GM21515 (cell line): ENCODE data around the gene HOMER2.
"Not testable (repeated sequence)": the region's sequence is repeated elsewhere in the genome, so short reads cannot be mapped to it uniquely, and the experiment has no call there.

Experiments
- ATAC-seq: cut with Tn5 transposase; IDR thresholded peaks from one replicate; pipeline ENCODE4 v1.9.1; 2021; ENCODE audit not compliant: unreplicated experiment

HOMER2 gene

GRCh38 chr15:82900511-82901060 lies 51.9 kb downstream of the HOMER2 start:
- no peak for ATAC-seq

DNA sequence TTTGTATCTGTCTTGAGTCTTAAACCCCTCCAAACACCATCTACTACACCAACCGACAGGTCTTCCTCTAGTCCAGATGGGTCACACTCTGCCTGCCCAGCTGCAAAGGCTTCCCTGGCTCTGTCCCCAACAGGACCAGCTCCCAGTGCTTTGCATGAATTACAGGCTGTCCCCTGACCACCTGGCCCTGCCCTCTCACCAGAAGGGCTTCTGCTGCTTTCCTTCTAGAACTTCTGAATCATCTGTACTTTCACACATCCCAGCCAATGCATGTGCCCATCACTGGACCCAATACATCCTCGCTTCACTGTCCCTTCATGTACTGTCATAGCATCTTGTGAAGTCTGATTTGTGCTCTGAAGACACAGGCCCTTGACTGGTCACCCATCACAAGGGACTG lies 53.6 kb downstream of the HOMER2 start:
- ATAC-seq: no peak

- ATAC-seq: no peak
Observed at GRCh38 chr15:82895983-82896382, 56.5 kb downstream of the HOMER2 start.

- ATAC-seq: no peak
Observed at GRCh38 chr15:82894971-82895520, 57.5 kb downstream of the HOMER2 start.

DNA sequence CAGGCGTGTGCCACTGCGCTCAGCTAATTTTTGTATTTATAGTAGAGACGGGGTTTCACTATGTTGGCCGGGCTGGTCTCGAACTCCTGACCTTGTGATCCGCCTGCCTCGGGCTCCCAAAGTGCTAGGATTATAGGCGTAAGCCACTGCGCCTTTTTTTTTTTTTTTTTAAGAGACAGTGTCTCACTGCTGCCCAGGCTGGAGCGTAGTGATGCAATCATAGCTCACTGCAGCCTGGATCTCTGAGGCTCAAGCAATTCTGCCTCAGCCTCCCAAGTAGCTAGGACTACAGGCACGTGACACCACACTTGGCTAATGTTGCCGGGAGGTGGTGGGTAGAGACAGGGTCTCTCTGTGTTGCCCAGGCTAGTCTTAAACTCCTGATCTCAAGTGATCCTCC lies 59.0 kb downstream of the HOMER2 start:
- ATAC-seq: not testable (repeated sequence)

DNA sequence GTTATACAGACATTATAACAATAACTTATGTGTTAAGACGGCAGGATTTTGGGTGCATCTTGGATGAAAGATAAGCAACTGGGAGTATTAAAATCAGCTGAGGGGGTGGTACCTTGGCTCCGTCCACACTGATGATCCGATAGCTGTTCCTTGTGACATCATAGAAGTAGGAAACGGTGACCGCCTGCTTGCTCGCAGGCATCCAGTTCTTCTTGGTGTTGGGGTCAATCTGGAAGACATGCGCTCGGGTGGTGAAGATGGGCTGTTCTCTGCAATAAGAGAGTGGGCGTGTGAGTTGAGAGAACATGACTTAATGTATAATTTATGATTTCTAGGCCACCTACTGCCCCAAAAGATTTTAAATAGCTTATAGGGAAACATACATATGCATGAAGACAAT lies 59.9 kb downstream of the HOMER2 start:
- no peak for ATAC-seq

DNA sequence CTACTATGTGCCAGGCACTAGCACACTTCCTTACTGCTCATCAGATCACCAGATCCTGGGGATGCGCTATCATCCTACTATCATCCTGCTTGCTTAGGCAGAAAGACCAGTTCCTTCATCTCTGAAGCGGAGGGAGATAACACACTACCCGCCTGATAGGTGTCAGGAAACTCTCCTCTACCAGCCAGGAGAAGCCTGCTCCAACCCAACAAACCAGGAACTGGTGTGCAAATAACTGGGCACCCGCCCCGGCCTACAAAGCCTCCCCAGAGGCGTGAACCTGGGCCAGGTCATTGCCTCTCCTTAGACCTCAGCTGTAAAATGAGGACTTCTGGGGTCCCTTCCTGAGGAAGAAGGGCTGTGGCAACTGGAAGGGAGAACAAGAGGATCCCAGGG lies 61.5 kb downstream of the HOMER2 start:
- ATAC-seq: no peak

GRCh38 chr15:82890338-82890994 lies 62.1 kb downstream of the HOMER2 start:
- no peak for ATAC-seq

- ATAC-seq: no peak
Observed at GRCh38 chr15:82882273-82882928, 70.1 kb downstream of the HOMER2 start.

DNA sequence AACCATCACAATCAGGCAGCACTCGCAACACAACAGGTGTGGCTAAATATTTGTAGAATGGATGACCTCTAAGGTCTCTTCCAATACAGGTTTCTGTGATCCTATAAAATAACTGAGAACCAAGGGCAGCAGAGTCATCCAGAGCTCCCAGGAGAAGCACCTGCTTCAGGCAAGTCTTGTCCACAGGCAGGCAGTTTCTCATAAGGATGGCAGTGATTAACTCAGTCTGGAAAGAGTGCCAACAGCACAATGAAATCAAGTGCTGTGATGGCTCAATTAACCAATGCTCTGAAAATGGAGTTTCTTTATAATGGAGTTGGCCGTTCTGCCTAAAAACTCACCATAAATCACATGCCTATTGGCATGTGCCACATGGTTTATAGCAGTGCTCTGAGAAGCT lies 70.8 kb downstream of the HOMER2 start:
- ATAC-seq: no peak

DNA sequence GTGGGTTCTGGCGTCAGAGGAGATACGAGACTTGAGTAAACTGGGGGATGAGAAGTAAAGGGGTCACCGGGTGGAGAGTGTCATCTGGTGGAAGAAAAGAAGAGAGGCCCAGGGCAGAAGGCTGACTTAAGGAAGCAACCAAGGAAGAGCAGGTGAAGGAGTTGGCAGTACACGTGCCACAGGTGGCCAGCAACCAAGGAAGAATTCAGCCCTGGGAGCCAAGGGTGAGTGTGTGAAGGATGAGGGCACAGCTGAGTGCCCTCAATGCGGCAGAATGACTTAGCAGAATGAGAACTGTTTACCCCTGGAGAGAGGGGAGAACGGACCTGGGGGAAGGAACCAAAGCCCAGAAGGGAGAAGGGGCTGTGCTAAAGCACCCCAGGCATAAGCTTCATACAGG lies 71.8 kb downstream of the HOMER2 start:
- ATAC-seq: no peak

DNA sequence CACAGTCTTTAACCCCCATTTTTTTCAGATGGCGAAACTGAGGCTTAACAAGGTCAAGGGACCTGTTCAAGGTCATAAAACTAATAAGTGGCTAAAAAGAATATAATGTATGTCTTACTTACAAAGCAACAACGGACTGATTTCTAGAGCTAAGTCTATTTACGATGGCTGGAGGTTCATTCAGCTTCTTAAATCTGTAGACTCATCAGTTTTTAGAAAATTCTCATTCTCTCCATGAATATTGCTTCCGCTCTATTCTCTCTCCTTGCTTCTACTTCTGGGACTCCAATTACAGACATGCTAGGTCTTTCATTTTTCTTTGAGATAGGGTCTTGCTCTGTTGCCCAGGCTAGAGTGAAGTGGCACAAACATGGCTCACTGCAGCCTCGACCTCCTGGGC lies 74.2 kb downstream of the HOMER2 start:
- no peak for ATAC-seq

- no peak for ATAC-seq
Observed at GRCh38 chr15:82877825-82878224, 74.7 kb downstream of the HOMER2 start.

- no peak for ATAC-seq
Observed at GRCh38 chr15:82875411-82876003, 77.0 kb downstream of the HOMER2 start.

DNA sequence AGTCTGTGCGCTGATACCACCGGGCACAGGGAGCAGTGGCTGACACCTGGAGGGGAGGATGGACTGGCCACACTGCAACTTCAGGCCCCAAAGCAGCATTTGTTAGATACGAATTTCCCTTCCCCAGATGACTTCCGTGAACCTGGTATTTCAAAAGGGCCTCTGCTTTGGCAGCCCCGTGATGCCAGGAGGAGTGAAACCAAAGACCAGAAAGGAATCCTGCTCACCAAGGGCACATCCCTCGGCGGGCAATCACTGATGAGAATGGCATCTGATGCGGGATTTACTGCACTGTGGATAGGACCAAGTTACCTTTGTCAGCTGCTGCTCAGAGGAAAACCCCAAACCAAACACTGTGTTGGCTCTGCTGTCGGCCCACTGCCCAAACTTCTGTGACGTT lies 77.6 kb downstream of the HOMER2 start:
- no peak for ATAC-seq

- ATAC-seq: no peak
Observed at GRCh38 chr15:82874267-82874666, 78.3 kb downstream of the HOMER2 start.

DNA sequence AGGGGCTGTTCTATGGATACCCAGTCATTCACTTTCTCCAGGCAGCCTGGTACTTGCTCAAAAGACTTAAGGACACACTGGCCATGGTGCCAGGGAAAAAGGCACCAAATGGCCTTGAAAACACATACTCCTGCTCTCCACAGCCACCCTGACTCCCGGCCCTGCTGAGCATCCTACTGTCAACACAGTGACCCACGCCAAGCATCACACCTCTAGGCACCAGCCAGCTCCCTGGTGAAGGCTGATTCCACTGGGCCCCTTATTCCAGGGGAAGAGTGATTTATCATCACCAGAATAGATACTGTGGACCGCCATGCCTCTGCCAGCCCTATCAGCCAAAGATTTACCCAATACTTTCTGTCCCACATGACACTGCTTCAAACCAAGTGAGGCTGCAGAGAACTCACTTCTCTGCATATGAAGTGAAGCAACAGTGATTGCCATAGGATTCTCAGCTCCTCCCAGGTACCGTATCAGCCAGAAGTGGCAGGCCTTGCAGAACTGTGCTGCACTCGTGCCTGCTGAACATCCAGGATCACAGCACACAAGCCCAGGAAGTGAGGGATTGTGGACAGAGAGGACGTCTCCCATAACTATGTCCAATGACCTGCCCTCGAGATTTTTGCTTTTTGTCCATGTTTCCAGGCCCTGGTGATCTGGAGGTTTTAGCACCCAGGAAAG lies 79.4 kb downstream of the HOMER2 start:
- ATAC-seq: no peak

DNA sequence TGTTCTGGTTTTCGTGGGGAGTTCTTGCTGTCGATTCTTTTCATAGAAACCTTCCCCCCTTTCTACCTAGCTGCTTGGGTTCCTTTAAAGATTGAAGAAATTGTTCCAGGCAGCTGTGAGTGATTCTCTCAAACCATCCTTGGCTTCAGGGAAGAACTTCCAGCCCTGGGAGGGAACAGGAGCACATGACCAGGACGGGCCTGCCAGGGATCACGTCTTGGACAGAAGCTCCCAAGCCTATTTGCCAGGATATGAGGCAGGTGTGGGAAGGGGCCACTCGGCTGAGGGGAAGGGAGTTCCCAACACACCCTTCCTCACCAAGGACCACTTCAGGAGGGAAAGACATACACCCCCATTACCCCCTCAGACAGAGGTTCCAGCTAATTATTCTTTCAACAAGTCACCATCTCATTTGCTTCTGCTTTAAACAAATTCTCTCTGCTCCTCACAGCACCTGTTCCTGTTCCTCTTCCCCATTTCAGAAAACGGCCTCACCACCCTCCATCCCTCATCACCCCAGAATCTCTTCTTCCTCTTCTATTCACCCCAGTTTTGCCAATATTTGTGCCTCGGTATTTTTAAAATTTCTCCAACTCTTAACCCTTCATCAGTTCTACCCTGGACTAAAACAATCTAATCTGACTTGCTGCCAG lies 80.6 kb downstream of the HOMER2 start:
- no peak for ATAC-seq

DNA sequence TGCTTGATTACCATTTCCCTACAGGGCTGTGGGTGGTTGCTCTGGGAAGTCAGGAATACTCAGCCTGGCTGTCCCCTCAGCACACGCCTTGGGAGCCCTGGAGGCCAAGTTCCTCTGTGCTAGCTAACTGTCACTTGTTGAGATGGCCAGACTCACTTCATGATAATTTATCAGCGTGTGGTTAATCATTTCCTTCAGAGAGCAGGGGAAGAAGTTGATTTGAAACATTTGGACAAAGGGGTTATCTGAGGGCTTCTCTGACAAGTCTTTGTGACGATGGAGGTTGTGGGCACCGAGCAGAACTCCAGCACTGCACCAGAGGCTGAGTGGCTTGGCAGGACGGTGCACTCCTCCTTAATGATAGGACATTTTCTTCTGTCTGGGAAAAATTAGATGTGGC lies 81.2 kb downstream of the HOMER2 start:
- no peak for ATAC-seq

GRCh38 chr15:82870727-82871320 lies 81.7 kb downstream of the HOMER2 start:
- ATAC-seq: no peak
